ENCODE measurements around the gene PLAC8.
"Not testable (repeated sequence)": the region's sequence is repeated elsewhere in the genome, so short reads cannot be mapped to it uniquely, and the experiment has no call there.

The PLAC8 gene

DNA sequence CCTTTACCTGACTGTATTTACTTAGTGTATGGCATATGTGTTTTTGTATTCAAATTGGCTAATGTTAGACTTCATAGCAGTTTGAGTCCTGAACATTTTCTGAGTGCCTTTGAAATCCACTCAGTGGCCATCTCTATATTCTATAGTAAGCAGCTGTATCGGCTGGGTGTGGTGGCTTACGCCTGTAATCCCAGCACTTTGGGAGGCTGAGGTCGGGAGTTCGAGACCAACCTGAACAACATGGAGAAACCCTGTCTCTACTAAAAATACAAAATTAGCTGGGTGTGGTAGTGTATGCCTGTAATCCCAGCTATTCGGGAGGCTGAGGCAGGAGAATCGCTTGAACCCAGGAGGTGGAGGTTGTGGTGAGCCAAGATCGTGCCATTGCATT lies 2.8 kb downstream of the PLAC8 start:
- peak; percentile 2 for DNase-seq

DNA sequence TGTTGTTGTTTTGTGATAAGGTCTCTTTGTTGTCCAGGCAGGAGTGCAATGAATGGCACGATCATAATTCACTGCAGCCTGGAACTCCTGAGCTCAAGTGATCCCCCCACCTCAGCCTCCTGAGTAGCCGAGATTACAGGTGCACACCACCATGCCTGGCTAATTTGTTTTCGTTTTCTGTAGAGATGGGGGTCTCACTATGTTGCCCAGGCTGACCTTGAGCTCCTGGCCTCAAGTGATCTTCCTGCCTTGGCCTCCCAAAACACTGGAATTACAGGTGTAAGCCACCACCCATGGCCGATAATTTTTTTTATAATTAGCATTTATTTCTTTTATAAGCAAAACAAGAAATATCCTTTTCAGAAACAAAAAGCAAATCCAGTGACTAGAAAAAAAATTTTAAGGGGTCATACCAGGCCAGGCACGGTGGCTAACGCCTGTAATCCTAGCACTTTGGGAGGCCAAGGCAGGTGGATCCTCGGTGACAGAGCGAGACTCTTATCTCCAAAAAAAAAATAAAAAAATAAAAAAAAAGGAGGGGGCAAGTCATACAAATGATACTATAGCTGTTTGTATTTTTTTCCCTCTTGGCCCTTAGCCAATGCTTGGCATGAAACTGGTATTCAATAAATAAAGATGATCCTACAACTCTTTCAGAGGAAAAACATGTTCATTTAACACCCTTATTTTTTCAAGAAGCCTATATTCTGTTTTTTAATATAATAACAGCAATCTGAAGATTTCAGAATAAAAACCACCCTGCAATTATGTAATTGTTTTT lies 3.4 kb downstream of the PLAC8 start:
- peak; percentile 7 for DNase-seq

DNA sequence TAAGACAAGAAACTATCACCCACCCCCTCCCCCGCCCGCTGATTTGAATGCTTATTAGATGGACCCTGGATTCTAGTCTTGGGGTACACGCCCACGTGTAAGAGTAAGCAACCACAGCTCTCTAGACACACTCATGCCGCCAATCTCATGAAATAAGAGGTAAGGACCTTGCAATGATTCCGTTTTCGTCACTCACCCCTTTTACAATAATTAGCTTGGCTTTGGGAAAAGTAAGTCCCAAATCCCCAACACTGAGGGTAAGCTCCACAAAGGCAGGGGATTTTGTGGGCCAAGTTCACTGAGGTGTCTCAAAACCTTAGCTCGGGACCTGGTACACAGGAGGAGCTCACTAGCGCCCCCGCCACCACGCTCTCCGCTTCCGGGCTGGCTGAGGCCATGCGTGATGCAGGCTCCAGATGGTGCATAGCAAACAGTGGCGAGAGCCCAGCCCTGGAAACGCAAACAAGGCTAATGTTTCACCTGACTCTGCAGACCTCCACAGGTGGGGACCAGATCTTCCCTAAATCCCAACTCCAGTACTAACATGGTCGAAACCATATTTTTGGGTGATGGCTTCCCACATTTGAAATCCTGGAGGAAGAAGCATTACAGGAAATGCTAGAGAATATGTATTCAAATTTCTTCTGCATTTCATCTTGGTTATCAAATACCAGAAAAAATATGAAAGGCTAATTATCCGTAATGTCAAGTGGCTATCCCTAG lies 4.1 kb downstream of the PLAC8 start:
- DNase-seq: peak; percentile 93

DNA sequence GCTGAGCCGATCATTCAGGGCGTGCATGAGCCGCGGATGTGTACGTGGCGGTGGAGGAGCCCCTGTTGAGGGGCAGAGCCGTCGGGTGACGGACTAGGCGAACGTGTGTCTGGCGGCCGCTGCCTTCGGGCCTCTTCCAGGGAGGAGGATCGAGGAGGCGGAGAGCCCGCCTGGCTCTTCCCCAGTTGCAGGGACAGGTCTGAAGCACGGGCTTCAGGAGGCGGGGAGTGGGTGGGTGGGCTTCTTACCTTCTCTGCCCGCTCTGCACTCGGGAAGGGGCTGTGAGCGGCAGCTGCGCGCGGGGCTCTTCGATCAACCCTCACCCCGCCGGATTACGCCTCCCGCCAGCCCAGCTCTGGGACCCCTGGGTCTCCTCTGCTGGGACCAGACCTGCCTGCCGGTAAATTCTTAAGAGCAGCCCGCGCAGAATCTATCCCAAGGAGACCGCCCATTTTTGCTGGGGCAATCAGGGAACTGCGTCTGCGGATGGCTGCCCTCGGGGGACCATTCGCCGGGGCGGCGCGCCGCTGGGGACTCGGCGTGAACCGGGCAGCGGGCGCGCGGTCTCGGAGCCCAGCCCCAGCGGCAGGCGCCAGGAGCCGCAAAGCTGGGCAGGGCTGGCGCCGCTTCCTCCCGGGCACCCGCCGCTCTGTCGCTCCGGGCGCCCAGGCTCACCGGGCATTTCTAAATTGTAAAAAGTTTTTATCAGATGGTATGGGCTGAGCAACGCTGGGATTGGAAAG lies 4.9 kb downstream of the PLAC8 start:
- peak; percentile 56 for DNase-seq

DNA sequence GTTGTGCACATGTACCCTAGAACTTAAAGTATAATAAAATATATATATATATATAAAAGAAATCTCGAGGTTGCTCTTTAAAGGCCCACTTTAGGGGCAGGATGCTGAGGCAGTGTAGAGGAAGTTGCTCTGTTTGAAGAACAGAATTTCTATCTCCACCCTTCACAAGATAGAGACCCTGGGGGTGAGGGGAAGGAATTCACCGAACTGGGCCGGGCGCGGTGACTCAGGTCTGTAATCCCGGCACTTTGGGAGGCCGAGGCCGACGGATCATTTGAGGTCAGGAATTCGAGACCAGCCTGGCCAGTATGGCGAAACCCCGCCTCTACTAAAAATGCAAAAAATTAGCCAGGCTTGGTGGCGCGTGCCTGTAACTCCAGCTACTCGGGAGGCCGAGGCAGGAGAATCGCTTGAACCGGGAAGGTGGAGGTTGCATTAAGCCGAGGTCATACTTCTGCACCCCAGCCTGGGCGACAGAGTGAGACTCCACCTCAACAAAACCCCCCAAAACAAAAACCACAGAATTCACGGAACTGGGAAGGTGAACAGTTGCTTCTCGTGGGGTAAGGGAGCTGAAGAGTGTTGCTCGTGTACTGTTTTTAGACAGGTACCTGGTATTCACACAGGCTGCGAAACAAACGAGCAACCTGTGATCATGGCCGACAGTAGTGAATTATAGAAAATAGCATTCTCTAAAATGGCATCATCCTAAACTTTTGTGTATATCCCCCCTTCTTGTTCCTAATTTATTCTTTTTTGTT lies 6.2 kb downstream of the PLAC8 start:
- DNase-seq: no peak

DNA sequence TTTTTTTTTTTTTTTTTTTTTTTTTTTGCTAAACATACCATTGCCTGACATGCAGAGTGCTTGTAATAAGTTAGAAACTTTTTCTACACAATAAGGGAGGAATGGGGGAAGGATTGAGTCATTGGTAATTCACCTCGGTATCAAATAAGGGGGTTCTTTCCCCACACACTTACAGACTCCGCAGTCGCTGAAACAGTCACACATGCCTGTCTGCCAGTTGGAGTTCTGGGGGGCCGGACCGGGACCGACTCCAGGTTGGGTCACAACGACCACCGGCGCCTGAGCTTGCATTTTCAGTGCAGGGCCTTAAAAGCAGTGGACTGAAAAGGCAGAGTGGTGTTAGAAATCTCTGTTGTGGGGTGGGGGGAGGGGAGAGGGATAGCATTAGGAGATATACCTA lies 6.9 kb downstream of the PLAC8 start:
- DNase-seq: no peak

DNA sequence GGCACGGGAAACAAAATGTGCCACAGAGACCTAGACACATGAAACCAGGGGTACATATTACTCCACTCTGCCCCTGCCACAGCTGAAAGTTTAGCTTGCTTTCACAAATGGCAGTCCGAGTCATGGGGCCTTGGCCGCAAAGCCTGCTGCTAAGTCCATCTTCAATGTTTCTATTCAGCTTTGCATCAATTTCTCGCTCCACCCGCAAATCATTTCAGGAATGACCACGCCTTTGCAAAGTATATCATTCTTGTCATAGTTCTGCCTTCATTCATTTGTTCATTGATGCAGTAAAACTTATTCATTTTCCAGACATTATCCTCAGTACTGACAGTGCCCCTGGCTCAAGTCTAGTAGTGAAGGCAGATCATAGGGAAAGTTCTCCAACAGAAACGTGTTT lies 9.5 kb downstream of the PLAC8 start:
- no peak for DNase-seq

GRCh38 chr4:83096397-83096796 lies 18.1 kb downstream of the PLAC8 start:
- no peak for DNase-seq

DNA sequence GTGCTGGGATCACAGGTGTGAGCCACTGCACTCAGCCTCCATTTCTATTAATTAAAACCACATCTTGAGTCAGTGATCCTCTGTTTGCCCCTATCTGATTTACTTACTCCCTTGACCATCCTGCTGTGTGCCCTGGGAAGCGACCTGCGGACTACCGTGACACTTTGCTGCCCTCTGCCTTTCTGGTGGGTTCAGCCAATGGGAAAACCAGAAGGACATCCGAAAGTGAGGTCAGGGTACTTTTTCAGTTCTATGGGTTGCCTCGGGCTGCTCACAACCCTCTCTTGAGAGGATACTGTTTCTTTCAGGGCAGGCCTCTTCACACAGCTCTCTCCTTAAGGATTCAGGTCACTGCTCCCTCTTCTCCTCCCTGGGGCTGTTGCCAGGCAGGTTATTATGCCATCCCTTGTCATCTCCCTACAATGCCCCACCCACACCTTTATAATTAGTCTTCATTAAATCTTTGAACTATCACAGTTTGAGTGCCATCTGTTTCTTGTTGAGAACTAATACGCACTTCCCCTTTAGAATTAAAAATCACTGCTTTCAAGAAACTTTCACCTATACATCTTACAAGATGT lies 21.4 kb downstream of the PLAC8 start:
- no peak for DNase-seq

- no peak for DNase-seq
Measured at GRCh38 chr4:83089410-83090157, 24.9 kb downstream of the PLAC8 start.

- DNase-seq: not testable (repeated sequence)
Measured at GRCh38 chr4:83084956-83085355, 29.6 kb downstream of the PLAC8 start.

DNA sequence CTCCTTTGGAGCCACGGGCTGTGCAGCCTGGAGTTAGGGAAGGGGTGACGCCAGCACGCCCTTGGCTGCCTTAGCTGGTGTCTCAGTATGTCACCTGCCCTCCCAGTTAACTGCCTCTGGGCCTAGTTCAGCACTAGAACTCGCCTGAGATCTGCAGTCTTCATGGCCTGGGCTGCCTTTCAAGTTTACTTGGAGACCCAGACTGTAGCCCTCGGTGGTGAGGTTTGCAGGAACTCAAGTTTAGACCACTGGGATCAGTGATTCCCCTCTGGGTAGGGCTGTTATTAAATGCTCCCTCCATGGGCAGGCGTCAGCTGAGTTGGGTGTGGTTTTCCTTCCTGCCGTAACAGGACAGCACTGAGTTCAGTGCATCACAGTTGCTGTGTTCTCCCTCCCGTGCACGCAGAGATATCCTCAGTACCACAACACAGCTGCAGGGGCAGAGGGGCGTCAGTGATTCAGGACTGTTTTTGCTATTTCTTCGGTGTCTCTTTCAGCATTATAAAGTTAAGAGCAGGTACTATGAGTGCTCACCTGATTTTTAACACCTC lies 30.5 kb downstream of the PLAC8 start:
- DNase-seq: no peak

- DNase-seq: no peak
Measured at GRCh38 chr4:83082777-83083176, 31.8 kb downstream of the PLAC8 start.

DNA sequence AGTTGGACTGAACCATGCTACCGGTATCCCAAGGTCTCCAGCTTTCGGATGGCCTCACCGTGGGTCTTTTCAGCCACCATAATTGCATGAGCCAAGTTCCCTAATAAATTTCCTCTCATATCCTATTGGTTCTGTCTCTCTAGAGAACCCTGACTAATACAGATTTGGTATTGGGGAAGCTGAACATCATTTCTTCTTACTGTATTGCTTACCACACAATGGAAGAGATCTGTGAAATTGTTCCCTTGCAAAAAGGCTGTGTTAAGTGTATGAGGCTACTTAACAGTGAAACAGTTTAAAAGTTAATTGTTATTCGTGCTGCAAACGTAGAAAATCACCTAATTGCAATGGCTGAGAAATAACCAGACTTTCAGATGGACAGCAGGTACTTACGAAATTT lies 34.0 kb downstream of the PLAC8 start:
- no peak for DNase-seq

DNA sequence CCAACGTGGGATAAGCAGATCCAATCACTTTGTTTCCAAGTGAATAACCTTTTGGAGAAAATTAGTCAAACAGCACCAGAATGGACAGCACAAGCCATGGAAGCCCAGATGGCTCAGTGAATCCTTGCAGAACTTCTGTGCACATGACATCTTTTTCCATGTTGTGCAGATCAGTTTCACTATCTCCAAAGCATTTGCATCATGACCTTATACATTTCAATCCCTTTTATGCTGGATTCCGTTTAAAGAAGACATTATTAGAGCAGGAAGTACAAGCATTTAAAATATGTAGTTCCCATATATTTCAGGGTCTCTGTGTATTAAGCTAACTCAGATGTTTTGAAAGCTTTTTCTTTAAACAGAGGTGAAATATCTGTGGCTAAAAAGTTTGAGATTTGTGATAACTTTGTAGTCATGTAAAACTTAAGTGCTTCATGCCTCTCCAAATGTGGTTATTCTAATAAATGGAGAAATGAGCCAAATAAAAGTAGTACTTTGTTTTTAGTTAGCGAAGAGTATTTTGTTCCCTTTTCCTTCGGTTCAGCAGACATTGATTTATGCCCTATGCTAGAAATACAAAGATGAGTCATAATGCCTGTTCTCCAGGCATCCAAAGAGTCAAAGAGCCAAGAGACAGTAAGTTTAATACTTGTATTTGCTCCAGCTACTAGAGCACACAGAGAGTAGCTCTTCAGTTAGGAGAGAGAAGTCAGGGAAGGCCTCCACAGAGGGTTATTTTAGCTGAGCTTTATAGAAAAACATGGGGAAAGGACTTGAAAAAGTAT lies 39.0 kb downstream of the PLAC8 start:
- no peak for DNase-seq

DNA sequence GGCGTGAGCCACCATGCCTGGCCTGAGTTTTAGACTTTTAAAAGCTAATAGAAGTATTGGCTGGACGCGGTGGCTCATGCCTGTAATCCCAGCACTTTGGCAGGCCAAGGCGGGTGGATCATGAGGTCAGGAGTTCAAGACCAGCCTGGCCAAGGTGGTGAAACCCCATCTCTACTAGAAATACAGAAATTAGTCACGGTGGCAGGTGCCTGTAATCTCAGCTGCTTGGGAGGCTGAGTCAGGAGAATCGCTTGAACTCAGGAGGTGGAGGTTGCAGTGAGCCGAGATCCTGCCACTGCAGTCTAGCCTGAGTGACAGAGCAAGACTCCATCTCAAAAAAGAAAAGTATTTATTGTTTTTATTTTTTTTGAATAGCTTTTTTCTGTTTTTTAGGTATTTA lies 39.7 kb downstream of the PLAC8 start:
- DNase-seq: not testable (repeated sequence)

- DNase-seq: peak; percentile 37
Measured at GRCh38 chr4:83074086-83074704, 40.3 kb downstream of the PLAC8 start.

DNA sequence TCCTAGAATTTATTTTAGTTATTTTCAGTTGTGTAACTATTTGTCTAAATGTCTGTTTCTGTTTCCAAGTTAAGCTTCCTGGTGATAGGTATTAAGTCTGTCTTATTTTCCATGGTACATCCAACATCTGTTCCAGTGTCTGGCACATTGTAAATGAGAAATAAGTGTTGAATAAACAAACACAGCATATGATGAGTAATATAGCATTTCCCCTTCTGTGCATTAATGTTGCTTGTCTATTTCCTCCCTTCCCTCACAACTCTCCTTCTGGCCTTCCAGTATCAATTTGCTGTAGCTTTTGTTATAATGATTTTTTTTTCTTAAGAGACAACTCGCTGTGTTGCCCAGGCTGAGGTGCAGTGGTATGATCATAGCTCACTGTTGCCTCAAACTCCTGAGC lies 43.4 kb downstream of the PLAC8 start:
- DNase-seq: no peak

GRCh38 chr4:83067058-83067639 lies 47.4 kb downstream of the PLAC8 start:
- no peak for DNase-seq

GRCh38 chr4:83065266-83065665 lies 49.3 kb downstream of the PLAC8 start:
- DNase-seq: no peak

Measured in NCI-H1092 (cell line).